Esophagus squamous epithelium (tissue), 5 donors: Measurements from ENCODE around the gene OXER1. TPM values are rescaled to one million over a fixed set of nuclear protein-coding genes. Genes with fewer than 3 reads are reported as not detected.
A peak's percentile ranks its signal among the peaks of the same experiment; 100 is the strongest.

Experiments
- DNase-seq: peaks from one replicate; lab custom pipeline; 2025; lab: John Stamatoyannopoulos, UW
- H3K27ac ChIP-seq, 4 donors: fragments of 200-600 bp; sonication (generic); one replicate each; pipeline ENCODE4 v1.5.1; 2016 to 2019; ENCODE audit warnings: mild to moderate bottlenecking in 1 of 4
- H3K27me3 ChIP-seq, 4 donors: fragments of 200-600 bp; sonication (generic); 1 replicate in 3 of 4; 2 replicates in 1 of 4; pipeline versions ENCODE4 v1.5.1 to v1.6.0; 2017 to 2021; ENCODE audit warnings: antibody characterized with exemption in 1 of 4
- H3K36me3 ChIP-seq, 3 donors: fragments of 200-600 bp; sonication (generic); one replicate each; pipeline ENCODE4 v1.5.1; 2016 to 2019
- H3K4me1 ChIP-seq, 3 donors: fragments of 200-600 bp; sonication (generic); one replicate each; pipeline ENCODE4 v1.5.1; 2017 to 2019
- H3K4me3 ChIP-seq, 4 donors: fragments of 200-600 bp; sonication (generic); 1 replicate in 3 of 4; 2 replicates in 1 of 4; pipeline ENCODE4 v1.5.1; 2016 to 2019; ENCODE audit warnings: mild to moderate bottlenecking in 2 of 4, moderate library complexity in 1 of 4
- H3K9me3 ChIP-seq, 3 donors: fragments of 200-600 bp; sonication (generic); one replicate each; pipeline ENCODE4 v1.5.1; 2016 to 2019
- CTCF ChIP-seq, 6 experiments: fragments of 450-650 bp in 4 of 6; fragments of 200-600 bp in 2 of 6; sonication (generic) in 2 of 6; IDR thresholded peaks; one replicate each; pipeline ENCODE4 v1.5.1; 2016 to 2019; ENCODE audit warnings: antibody characterized with exemption in 6 of 6, mild to moderate bottlenecking in 4 of 6, moderate library complexity in 4 of 6
- POLR2A ChIP-seq, 4 donors: fragments of 450-650 bp; IDR thresholded peaks; one replicate each; pipeline ENCODE4 v1.6.1; 2017; ENCODE audit warnings: antibody characterized with exemption in 4 of 4, mild to moderate bottlenecking in 4 of 4, moderate library complexity in 3 of 4
- WGBS, 2 donors: methylation state at CpG; one replicate each; pipeline ENCODE4 v1.1.5; 2018; 5-methylcytosine and 5-hydroxymethylcytosine counted together
- intact Hi-C: fragments of 100-400 bp; cut with DNase I; formaldehyde crosslinking; loops from one replicate; pipeline ENCODE4 v1.15.0; 2022
- small RNA-seq, 4 donors: library from RNA; depleted of rRNA; stranded (forward); fragments of <200 nt; gene quantifications; one replicate each; pipeline ENCODE3, GENCODE V24; 2016
- total RNA-seq, 4 donors: library from RNA; depleted of rRNA; stranded (reverse); fragments of >200 nt; gene quantifications; one replicate each; pipeline ENCODE4 v1.1.0, GENCODE V29; 2016
- donor health status: DM: yes; HTN: yes; CAD: no.

OXER1 gene
- total RNA-seq, 4 donors from 2014 or later, result 0.18 to 2.3 (median 1.1) TPM

GRCh38 chr2:42721898-42722297 lies 42.0 kb downstream of the OXER1 start:
- no peak overlapping the region for H3K4me3 ChIP-seq
- H3K27me3 ChIP-seq, result no peaks in the 10 kb centered on the region
- peaks cover 0 to 10% (median 0%) of the 10 kb centered on the region in 3 donors for H3K36me3 ChIP-seq
- intact Hi-C loops, result no loop called here
- WGBS, 2 donors, result 45 to 82% methylated on average over 2 of the region's 2 CpGs
- H3K9me3 ChIP-seq, result no peaks in the 10 kb centered on the region
- H3K4me1 ChIP-seq, result peaks cover 0 to 13% (median 5%) of the 10 kb centered on the region in 3 donors
- no peak for DNase-seq
- TF ChIP-seq POLR2A (IDR thresholded peaks at IDR 0.05) (no peak), CTCF (IDR thresholded peaks at IDR 0.05) (no peak)
- peak overlapping the region in 1 of 4 donors; percentile 28 for H3K27ac ChIP-seq

- WGBS, 2 donors, result 87 to 93% methylated on average over 3 to 5 of the region's 7 CpGs
- no peak for DNase-seq
- intact Hi-C loops, result no loop called here
- TF ChIP-seq POLR2A (IDR thresholded peaks at IDR 0.05) (no peak), CTCF (IDR thresholded peaks at IDR 0.05) (no peak)
- Histone ChIP-seq H3K36me3 (peaks cover 0 to 11% (median 0%) of the 10 kb centered on the region in 3 donors), H3K27me3 (no peaks in the 10 kb centered on the region), H3K4me3 (no peak overlapping the region), H3K9me3 (no peaks in the 10 kb centered on the region), H3K27ac (no peak overlapping the region), H3K4me1 (no peaks in the 10 kb centered on the region)
Measured at GRCh38 chr2:42714686-42715085, 49.2 kb downstream of the OXER1 start.

GRCh38 chr2:42713920-42714319 lies 50.0 kb downstream of the OXER1 start:
- no peak for DNase-seq
- Histone ChIP-seq H3K27ac (no peak overlapping the region), H3K27me3 (no peaks in the 10 kb centered on the region), H3K36me3 (peaks cover 0 to 19% (median 0%) of the 10 kb centered on the region in 3 donors), H3K9me3 (no peaks in the 10 kb centered on the region), H3K4me3 (no peak overlapping the region), H3K4me1 (no peaks in the 10 kb centered on the region)
- intact Hi-C loops, result no loop called here
- 65 to 67% methylated on average over 4 of the region's 4 CpGs for WGBS, 2 donors
- TF ChIP-seq POLR2A (IDR thresholded peaks at IDR 0.05) (no peak), CTCF (IDR thresholded peaks at IDR 0.05) (no peak)

- H3K36me3 ChIP-seq, result peaks cover 0 to 29% (median 0%) of the 10 kb centered on the region in 3 donors
- intact Hi-C loops, result no loop called here
- no peaks in the 10 kb centered on the region for H3K4me1 ChIP-seq
- no peak for DNase-seq
- no peaks in the 10 kb centered on the region for H3K9me3 ChIP-seq
- TF ChIP-seq POLR2A (IDR thresholded peaks at IDR 0.05) (no peak), CTCF (IDR thresholded peaks at IDR 0.05) (no peak)
- H3K27me3 ChIP-seq, result no peaks in the 10 kb centered on the region
- 89 to 94% methylated on average over 2 of the region's 2 CpGs for WGBS, 2 donors
- H3K4me3 ChIP-seq, result no peak overlapping the region
- no peak overlapping the region for H3K27ac ChIP-seq
Measured at GRCh38 chr2:42712934-42713333, 51.0 kb downstream of the OXER1 start.

Small RNAs within 50 kb of the gene (small RNA-seq; reads per million reads assigned to genes)
- gene RNU6-137P, result 0 reads per million in 4 donors

Other genes with a start within 250 kb of the OXER1 start
- gene MTA3, start 195.5 kb downstream of the OXER1 start, total RNA-seq, result 10 to 100 TPM; 26.5 to 37.2 (median 34.4) TPM
- gene HAAO, start 28.4 kb upstream of the OXER1 start, total RNA-seq, result 10 to 100 TPM in 1 of 4 donors, 1 to 10 TPM in 2, under 1 TPM in 1; 0.61 to 10.5 (median 5.2) TPM